Muscle of leg (tissue), 11 donors: ENCODE data around the gene TARS1. TPM values are rescaled to one million over a fixed set of nuclear protein-coding genes. Genes with fewer than 3 reads are reported as not detected.
A peak's percentile ranks its signal among the peaks of the same experiment; 100 is the strongest.

Source experiments
- DNase-seq: peaks from one replicate; pipeline ENCODE4 v3.0.0; 2013
- H3K27ac ChIP-seq: one replicate; pipeline ENCODE4 v1.5.1; 2013; ENCODE audit warnings: mild to moderate bottlenecking, low read length, control low read depth
- H3K27me3 ChIP-seq: one replicate; pipeline ENCODE4 v1.6.1; 2013; ENCODE audit warnings: low read length; ENCODE audit not compliant: control insufficient read depth, insufficient read depth
- H3K36me3 ChIP-seq: one replicate; pipeline ENCODE4 v1.6.1; 2013; ENCODE audit warnings: low read length; ENCODE audit not compliant: control insufficient read depth, insufficient read depth
- H3K4me1 ChIP-seq: one replicate; pipeline ENCODE4 v1.6.1; 2013; ENCODE audit warnings: low read length; ENCODE audit not compliant: control insufficient read depth, insufficient read depth
- H3K4me3 ChIP-seq: one replicate; pipeline ENCODE4 v1.5.1; 2013; ENCODE audit warnings: low read length, control low read depth
- H3K9me3 ChIP-seq: replicated peaks from 2 replicates; pipeline ENCODE4 v1.6.1; 2013; ENCODE audit warnings: low read depth, low read length; ENCODE audit not compliant: control insufficient read depth
- WGBS: methylation state at CpG from one replicate; pipeline ENCODE4 v1.1.5; 2013; ENCODE audit warnings: missing lambda C conversion rate; ENCODE audit not compliant: insufficient coverage; 5-methylcytosine and 5-hydroxymethylcytosine counted together
- polyA plus RNA-seq, 8 donors: library from polyadenylated mRNA; unstranded; fragments of 120-200 nt; gene quantifications; one replicate each; pipeline versions ENCODE4 v1.2.1 to v1.2.3, GENCODE V29; 2013; ENCODE audit warnings: inconsistent platforms in 1 of 8, low replicate concordance in 1 of 8; ENCODE audit not compliant: insufficient read length in 8 of 8, insufficient read depth in 1 of 8
- total RNA-seq: library from RNA; stranded (reverse); fragments of 120-200 nt; gene quantifications from one replicate; pipeline ENCODE4 v1.2.4, GENCODE V29; 2013

The TARS1 gene
- total and polyA plus RNA-seq, 9 donors: 60.2 to 101 (median 76.0) TPM

DNA sequence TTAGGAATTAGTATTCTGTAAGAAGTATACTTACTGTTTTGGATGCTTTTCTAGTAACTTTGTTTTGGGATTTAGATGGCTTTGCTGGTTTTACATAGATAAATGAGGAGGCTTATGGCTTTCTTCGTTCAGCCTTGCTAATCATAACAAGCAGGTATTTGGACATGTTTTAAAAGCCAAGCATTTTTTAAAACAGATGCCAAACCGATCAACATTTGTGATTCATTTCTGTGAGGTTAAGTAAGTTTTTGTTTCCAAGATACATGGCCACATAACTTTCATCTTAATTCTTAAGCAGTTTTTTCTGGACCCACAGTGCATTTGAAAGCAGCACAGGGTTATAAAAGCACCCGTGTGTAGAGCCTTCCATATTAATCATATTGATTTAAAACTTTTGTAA is 21.7 kb downstream of the TARS1 start:
- no CpG with 5 or more reads among the region's 3 CpGs for WGBS

DNA sequence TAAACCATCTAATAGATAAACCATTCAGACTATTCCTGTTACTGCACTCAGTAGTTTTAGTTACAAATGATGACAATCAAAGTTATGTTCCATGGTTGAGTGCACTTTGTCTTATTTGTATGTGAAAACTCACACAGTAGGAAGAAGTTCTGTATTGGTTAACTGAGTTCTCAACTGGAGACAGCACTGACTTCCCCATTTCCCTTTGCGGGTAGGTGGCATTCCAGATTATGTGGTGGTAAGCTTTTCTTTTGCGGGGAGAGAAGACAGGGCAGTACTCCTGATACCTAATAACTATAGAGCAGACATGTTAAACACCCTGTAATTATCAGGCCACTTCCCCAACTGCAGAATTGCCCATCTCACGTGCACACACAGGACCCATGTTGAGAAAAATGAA is 24.4 kb downstream of the TARS1 start:
- H3K27me3 ChIP-seq: no peaks in the 10 kb centered on the region
- WGBS: no CpG with 5 or more reads among the region's 3 CpGs
- no peak overlapping the region for H3K27ac ChIP-seq
- no peak for DNase-seq
- H3K9me3 ChIP-seq: no peaks in the 10 kb centered on the region
- no peak overlapping the region for H3K4me3 ChIP-seq
- H3K4me1 ChIP-seq: no peaks in the 10 kb centered on the region
- peaks cover 45% of the 10 kb centered on the region for H3K36me3 ChIP-seq

More for the DNA sequence above, 21.7 kb downstream of the TARS1 start:
- H3K36me3 ChIP-seq: peaks cover 47% of the 10 kb centered on the region
- no peaks in the 10 kb centered on the region for H3K4me1 ChIP-seq
- no peak overlapping the region for H3K4me3 ChIP-seq
- H3K27ac ChIP-seq: no peak overlapping the region
- H3K27me3 ChIP-seq: no peaks in the 10 kb centered on the region
- no peaks in the 10 kb centered on the region for H3K9me3 ChIP-seq
- no peak for DNase-seq

DNA sequence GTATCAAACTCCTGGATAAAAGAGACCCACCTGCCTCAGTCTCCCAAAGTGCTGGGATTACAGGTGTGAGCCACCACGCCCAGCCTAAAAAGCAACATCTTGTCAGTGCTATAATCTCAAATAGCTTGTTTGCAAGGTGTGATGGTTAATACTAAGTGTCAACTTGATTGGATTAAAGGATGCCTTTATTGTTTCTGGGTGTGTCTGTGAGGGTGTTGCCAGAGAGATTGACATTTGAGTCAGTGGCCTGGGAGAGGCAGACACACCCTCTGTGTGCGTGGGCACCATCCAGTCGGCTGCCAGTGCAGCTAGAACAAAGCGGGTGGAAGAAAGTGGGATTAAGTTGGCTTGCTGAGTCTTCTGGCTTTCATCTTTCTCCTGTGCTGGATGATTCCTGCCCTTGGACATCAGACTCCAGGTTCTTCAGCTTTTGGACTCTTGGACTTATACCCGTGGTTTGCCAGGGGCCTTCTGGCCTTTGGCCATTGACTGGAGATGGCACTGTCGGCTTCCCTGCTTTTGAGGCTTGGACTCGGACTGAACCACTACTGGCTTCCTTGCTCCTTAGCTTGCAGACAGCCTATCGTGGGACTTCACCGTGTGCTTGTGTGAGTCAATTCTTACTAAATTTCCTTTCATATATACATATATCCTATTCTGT is 28.1 kb downstream of the TARS1 start:
- no peak overlapping the region for H3K27ac ChIP-seq
- peaks cover 52% of the 10 kb centered on the region for H3K36me3 ChIP-seq
- 84% methylated on average over 6 of the region's 9 CpGs for WGBS
- H3K9me3 ChIP-seq: no peaks in the 10 kb centered on the region
- DNase-seq: no peak
- H3K4me1 ChIP-seq: no peaks in the 10 kb centered on the region
- H3K4me3 ChIP-seq: no peak overlapping the region
- no peaks in the 10 kb centered on the region for H3K27me3 ChIP-seq

DNA sequence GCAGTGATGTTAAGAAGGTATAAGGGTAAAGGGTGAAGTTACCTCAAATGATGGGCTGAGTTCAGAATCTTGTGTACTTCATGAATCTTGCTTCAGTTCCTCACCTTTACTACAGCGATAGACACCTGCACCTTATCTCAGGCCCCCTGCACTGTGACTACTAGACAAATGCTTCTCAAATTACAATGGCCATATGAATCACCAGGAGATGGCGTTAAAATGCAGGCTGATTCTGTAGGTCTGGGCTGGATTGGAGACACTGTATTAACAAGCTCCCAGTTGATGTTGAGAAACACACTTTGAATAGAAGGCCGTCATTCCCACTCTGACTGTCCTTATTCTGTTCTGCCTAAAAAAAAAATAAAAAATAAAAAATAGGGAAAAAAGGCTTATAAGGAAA is 29.8 kb downstream of the TARS1 start:
- Histone ChIP-seq H3K36me3 (peaks cover 61% of the 10 kb centered on the region), H3K4me3 (no peak overlapping the region), H3K27ac (no peak overlapping the region), H3K4me1 (no peaks in the 10 kb centered on the region), H3K27me3 (no peaks in the 10 kb centered on the region), H3K9me3 (no peaks in the 10 kb centered on the region)
- DNase-seq: peak; percentile 65
- WGBS: no CpG with 5 or more reads among the region's 3 CpGs

DNA sequence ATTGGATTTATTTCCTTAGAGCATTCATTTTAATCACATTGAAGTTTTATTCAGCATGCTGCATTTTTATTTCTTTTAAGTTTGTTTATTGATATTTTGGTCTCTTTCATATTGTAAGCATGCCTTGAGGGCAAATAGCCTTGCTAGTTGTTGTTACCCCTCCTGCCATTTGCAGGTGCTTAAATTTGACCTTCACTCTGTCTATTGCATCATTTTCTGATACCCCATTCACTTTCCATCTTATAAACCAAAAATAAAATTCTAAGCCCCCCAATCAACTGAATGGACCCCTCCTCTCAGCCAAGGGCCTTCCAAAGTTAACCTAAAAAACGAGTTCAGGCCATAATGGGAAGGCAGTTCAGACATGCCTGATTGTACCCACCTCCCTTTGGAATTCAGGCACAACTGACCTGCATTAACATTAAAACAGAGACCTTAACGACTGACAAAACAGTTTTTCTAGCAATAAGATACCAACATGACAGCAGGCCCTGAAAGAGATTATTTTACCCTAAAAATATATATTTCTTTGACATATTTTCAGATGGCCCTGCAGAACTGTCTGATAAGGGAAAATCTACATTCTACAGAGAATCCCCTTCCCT is 32.1 kb downstream of the TARS1 start:
- WGBS: 57% methylated on average over 1 of the region's 2 CpGs
- Histone ChIP-seq H3K4me1 (no peaks in the 10 kb centered on the region), H3K36me3 (peaks cover 68% of the 10 kb centered on the region), H3K27me3 (no peaks in the 10 kb centered on the region), H3K4me3 (no peak overlapping the region), H3K27ac (no peak overlapping the region), H3K9me3 (no peaks in the 10 kb centered on the region)
- DNase-seq: no peak

DNA sequence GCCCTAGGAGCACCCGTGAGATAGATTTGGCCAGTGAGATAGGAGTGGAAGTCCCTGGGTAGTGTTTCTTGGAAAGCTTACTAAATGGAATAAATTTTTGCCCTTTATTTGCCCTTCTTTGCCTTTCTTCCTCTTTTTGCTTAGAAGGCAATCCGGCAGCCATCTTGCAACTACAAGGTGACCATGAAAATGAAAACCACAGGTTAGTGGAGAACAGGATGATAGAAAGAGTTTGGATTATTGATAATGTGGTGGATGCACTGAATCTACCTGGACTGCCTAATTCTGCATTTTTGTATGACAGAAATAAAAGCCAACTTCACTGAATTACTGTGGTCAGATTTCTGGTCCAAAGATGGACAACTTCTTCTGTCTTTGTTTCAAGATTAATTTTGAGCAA is 33.2 kb downstream of the TARS1 start:
- Histone ChIP-seq H3K27ac (no peak overlapping the region), H3K9me3 (no peaks in the 10 kb centered on the region), H3K27me3 (no peaks in the 10 kb centered on the region), H3K4me3 (no peak overlapping the region), H3K4me1 (no peaks in the 10 kb centered on the region), H3K36me3 (peaks cover 60% of the 10 kb centered on the region)
- WGBS: 100% methylated on average over 1 of the region's 2 CpGs
- no peak for DNase-seq

DNA sequence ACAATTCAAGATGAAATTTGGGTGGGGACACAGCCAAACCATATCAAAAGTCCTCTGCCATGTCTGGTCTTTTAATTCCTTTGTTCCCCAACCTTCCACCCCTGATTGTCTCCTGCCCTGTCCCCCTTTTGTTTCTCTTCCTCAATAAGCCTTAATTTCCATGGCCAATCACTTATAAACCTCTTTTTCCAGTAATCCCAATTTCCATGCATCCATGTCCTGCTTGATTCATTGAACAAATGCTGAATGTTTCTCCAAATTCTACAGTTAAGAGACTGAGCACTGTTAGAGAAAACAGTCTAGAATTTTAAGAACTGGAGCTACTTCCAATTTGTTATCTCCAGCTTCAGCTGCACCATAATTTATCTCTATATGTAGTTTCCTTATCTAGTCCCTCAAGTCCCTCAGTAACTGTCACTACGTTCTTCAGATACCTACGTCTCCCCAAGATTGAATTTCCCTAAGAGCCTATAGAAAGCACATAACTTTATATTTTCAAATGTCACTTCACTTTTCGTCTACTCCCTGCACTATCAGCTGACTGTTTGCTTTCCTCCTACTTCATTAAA is 34.2 kb downstream of the TARS1 start:
- 87% methylated on average over 3 of the region's 3 CpGs for WGBS
- H3K36me3 ChIP-seq: peaks cover 54% of the 10 kb centered on the region

DNA sequence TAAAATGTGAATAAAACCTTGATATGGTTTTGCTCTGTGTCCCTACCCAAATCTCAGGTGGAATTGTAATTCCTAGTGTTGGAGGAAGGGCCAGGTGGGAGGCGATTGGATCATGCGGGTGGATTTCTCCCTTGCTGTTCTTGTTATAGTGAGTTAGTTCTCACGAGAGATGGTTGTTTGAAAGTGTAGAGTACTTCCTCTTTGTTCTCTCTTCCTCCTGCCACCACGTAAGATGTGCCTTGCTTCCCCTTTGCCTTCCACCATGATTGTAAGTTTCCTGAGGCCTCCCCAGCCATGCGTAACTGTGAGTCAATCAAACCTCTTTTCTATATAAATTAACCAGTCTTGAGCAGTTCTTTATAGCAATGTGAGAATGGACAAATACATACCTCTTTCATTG is 34.9 kb downstream of the TARS1 start:
- no peak overlapping the region for H3K4me3 ChIP-seq
- H3K36me3 ChIP-seq: peaks cover 48% of the 10 kb centered on the region
- H3K27me3 ChIP-seq: no peaks in the 10 kb centered on the region
- no peaks in the 10 kb centered on the region for H3K4me1 ChIP-seq
- H3K27ac ChIP-seq: no peak overlapping the region
- WGBS: no CpG with 5 or more reads among the region's 5 CpGs
- H3K9me3 ChIP-seq: no peaks in the 10 kb centered on the region
- DNase-seq: no peak

More for the DNA sequence above, 34.2 kb downstream of the TARS1 start:
- Histone ChIP-seq H3K27ac (no peak overlapping the region), H3K4me3 (no peak overlapping the region), H3K27me3 (no peaks in the 10 kb centered on the region), H3K9me3 (no peaks in the 10 kb centered on the region), H3K4me1 (no peaks in the 10 kb centered on the region)
- no peak for DNase-seq

DNA sequence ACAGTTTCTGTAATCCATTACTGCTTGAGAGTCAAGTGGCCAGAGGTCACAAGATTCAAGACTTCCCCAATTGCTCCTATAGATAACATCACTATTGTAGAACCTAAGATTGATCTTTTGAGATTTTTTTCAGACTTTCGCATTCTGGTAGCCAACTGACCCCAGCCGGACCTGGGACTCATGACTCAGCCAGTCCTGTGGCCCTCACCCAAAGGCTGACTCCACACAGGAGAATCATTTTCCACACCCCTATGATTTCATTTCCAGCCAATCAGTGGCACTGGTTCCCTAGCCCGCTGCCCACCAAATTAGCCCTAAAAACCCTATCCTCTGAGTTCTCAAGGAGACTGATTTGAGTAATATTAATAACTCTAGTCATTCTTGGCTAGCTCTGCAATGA is 36.2 kb downstream of the TARS1 start:
- H3K27me3 ChIP-seq: no peaks in the 10 kb centered on the region
- peaks cover 37% of the 10 kb centered on the region for H3K36me3 ChIP-seq
- no peaks in the 10 kb centered on the region for H3K9me3 ChIP-seq
- 92% methylated on average over 2 of the region's 3 CpGs for WGBS
- no peaks in the 10 kb centered on the region for H3K4me1 ChIP-seq
- no peak overlapping the region for H3K27ac ChIP-seq
- no peak for DNase-seq
- H3K4me3 ChIP-seq: no peak overlapping the region

DNA sequence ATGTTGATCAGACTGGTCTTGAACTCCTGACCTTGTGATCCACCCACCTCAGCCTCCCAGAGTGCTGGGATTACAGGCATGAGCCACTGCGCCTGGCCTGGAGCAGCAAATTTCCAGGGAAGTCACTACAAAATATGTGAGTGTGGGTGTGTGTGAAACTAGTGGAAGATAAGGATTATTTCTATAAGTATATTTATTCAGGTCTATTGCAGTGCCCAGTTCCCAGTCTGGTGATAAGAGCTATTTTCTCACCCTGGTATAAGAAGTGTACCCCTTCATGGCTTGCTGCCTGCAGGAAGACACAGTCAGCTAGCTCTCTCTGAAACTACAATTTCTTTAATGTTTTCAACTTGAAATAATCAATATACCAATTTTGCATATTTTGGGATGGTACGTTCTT is 37.1 kb downstream of the TARS1 start:
- H3K27ac ChIP-seq: no peak overlapping the region
- H3K9me3 ChIP-seq: no peaks in the 10 kb centered on the region
- DNase-seq: no peak
- H3K4me3 ChIP-seq: no peak overlapping the region
- H3K27me3 ChIP-seq: no peaks in the 10 kb centered on the region
- WGBS: no CpG with 5 or more reads among the region's 2 CpGs
- peaks cover 36% of the 10 kb centered on the region for H3K36me3 ChIP-seq
- H3K4me1 ChIP-seq: no peaks in the 10 kb centered on the region
